Measurements from ENCODE around the gene CTDSPL.

CTDSPL gene

DNA sequence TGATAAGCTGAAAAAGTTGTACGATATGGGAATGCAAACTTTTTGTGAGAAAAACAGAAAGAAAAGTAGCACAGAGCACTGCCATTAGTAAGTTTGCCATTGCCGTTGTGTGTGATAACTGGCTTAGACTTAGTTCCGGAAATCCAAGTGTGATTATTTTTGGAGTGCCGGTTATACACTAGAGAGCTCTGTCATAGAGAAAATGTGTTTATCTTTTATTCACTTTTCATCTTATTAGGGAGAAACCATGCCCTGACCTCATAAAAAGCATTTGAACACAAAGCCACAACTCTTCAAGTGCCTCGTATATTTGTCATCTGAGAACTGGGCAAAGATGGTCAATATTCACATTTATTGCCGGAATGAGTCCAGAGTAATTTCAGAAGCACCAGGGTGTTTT is 36.1 kb downstream of the CTDSPL start:
- peaks cover 13% of the 10 kb centered on the region for H3K4me1 ChIP-seq (ENCODE audit: low read depth, poor library complexity, severe bottlenecking)
- H3K36me3 ChIP-seq (ENCODE audit: insufficient read depth) = no peaks in the 10 kb centered on the region
- H4K20me1 ChIP-seq (ENCODE audit: insufficient read depth) = no peaks in the 10 kb centered on the region
- H3K4me3 ChIP-seq (IDR thresholded peaks at IDR 0.05; ENCODE audit: insufficient read depth, low read depth, low read length) = no peak overlapping the region
- no peaks in the 10 kb centered on the region for H3K79me2 ChIP-seq (ENCODE audit: insufficient read depth, low read depth)
- no peak overlapping the region for H2AFZ ChIP-seq (ENCODE audit: low read depth)
- no peak overlapping the region for H3K27ac ChIP-seq
- no peak overlapping the region for H3K9ac ChIP-seq
- no peak overlapping the region for H3K4me2 ChIP-seq
- no peaks in the 10 kb centered on the region for H3K27me3 ChIP-seq (ENCODE audit: insufficient read depth, low read depth)
- TF ChIP-seq, protein P1, sequence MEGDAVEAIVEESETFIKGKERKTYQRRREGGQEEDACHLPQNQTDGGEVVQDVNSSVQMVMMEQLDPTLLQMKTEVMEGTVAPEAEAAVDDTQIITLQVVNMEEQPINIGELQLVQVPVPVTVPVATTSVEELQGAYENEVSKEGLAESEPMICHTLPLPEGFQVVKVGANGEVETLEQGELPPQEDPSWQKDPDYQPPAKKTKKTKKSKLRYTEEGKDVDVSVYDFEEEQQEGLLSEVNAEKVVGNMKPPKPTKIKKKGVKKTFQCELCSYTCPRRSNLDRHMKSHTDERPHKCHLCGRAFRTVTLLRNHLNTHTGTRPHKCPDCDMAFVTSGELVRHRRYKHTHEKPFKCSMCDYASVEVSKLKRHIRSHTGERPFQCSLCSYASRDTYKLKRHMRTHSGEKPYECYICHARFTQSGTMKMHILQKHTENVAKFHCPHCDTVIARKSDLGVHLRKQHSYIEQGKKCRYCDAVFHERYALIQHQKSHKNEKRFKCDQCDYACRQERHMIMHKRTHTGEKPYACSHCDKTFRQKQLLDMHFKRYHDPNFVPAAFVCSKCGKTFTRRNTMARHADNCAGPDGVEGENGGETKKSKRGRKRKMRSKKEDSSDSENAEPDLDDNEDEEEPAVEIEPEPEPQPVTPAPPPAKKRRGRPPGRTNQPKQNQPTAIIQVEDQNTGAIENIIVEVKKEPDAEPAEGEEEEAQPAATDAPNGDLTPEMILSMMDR (conservative IDR thresholded peaks at IDR 0.05; ENCODE audit: low read depth, low read length) = no peak

DNA sequence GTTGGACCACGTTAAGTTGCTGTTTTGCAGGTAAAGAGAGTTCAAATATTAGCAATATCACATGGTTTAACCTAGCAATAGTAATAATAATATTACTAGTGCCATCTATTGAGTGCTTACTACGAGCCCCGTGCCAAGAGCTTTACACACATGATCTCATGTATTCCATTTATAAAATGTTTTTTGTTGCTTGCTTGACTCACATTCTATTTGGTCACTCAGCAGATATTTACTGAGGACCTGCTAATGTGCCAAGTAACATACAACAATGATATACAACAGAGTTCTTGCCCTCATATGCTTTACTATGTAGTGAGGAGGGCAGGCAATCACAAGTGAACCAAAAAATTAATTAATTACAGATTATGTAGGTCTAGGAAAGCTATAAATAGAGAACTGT is 36.7 kb downstream of the CTDSPL start:
- TF ChIP-seq, protein P1 (conservative IDR thresholded peaks at IDR 0.05; ENCODE audit: low read depth, low read length) = no peak
- no peak overlapping the region for H2AFZ ChIP-seq (ENCODE audit: low read depth)
- no peaks in the 10 kb centered on the region for H4K20me1 ChIP-seq (ENCODE audit: insufficient read depth)
- H3K4me3 ChIP-seq (IDR thresholded peaks at IDR 0.05; ENCODE audit: insufficient read depth, low read depth, low read length) = no peak overlapping the region
- no peak overlapping the region for H3K4me2 ChIP-seq
- H3K36me3 ChIP-seq (ENCODE audit: insufficient read depth) = no peaks in the 10 kb centered on the region
- H3K4me1 ChIP-seq (ENCODE audit: low read depth, poor library complexity, severe bottlenecking) = peaks cover 19% of the 10 kb centered on the region
- no peak overlapping the region for H3K9ac ChIP-seq
- H3K79me2 ChIP-seq (ENCODE audit: insufficient read depth, low read depth) = no peaks in the 10 kb centered on the region
- H3K27ac ChIP-seq = no peak overlapping the region
- H3K27me3 ChIP-seq (ENCODE audit: insufficient read depth, low read depth) = no peaks in the 10 kb centered on the region

DNA sequence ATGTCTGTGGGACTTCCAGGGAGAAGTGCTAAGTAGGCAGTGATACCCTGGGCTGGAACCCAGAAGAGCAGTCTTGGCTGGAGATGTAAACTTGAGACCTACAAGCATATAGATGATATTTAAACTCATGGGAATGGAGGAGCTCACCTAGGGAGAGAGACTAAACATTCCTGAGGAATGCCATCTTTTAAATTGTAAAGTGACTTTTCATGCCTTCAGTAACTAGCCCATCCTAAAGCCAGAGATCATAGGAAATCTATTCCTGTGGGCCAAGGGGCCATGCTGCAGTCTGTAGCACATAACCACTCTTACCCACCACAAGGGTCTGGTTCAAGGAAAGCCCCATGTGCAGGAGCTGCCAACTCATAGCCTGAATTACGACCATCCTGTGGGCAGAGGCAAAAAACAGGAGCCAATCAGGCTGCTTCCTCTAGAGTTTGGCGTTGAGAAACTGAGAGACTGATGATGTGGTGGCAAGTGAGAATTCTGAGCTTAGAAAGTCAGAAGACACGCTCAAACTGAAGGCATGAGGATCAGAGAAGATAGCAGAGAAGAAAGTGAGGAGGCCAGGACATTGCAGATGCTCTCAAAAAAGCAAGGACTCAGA is 37.5 kb downstream of the CTDSPL start:
- Histone ChIP-seq H3K4me1 (ENCODE audit: low read depth, poor library complexity, severe bottlenecking) (peaks cover 27% of the 10 kb centered on the region), H3K4me3 (IDR thresholded peaks at IDR 0.05; ENCODE audit: insufficient read depth, low read depth, low read length) (no peak overlapping the region), H3K36me3 (ENCODE audit: insufficient read depth) (no peaks in the 10 kb centered on the region), H3K9ac (no peak overlapping the region), H4K20me1 (ENCODE audit: insufficient read depth) (no peaks in the 10 kb centered on the region), H3K79me2 (ENCODE audit: insufficient read depth, low read depth) (no peaks in the 10 kb centered on the region), H2AFZ (ENCODE audit: low read depth) (no peak overlapping the region), H3K27ac (no peak overlapping the region), H3K27me3 (ENCODE audit: insufficient read depth, low read depth) (no peaks in the 10 kb centered on the region), H3K4me2 (no peak overlapping the region)
- TF ChIP-seq, protein P1 (conservative IDR thresholded peaks at IDR 0.05; ENCODE audit: low read depth, low read length) = no peak

DNA sequence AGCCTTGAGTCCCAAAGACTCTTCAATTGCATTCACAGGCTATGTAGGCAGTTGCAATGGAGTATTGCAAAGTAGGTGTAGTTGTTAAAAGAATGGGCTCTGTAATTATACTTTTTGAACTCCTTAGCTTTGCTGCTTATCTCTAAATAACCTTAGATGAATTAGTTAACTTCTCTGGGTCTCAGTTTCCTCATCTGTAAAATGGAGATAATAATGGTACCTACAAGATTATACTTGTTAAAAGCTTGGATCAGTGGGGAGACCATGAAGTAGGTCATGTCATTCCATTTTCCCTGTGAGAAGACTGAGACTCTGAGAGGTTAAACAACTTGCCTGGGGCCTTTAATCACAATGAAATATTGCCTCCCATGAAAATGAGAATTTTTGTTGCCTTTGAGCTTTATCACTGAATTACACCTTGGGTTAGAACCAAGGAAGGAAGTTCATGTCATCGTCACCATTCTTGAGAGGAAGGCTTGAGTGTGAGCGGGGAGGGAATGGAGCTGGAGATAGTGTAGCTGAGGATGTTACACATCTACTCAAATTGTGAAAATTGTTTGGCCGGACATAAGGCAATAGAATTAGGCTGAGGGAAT is 38.1 kb downstream of the CTDSPL start:
- Histone ChIP-seq H3K36me3 (ENCODE audit: insufficient read depth) (no peaks in the 10 kb centered on the region), H3K4me2 (no peak overlapping the region), H3K9ac (no peak overlapping the region), H3K27ac (no peak overlapping the region), H3K4me3 (IDR thresholded peaks at IDR 0.05; ENCODE audit: insufficient read depth, low read depth, low read length) (no peak overlapping the region), H3K27me3 (ENCODE audit: insufficient read depth, low read depth) (no peaks in the 10 kb centered on the region), H3K79me2 (ENCODE audit: insufficient read depth, low read depth) (no peaks in the 10 kb centered on the region), H2AFZ (ENCODE audit: low read depth) (no peak overlapping the region), H3K4me1 (ENCODE audit: low read depth, poor library complexity, severe bottlenecking) (peaks cover 33% of the 10 kb centered on the region), H4K20me1 (ENCODE audit: insufficient read depth) (no peaks in the 10 kb centered on the region)
- TF ChIP-seq, protein P1 (conservative IDR thresholded peaks at IDR 0.05; ENCODE audit: low read depth, low read length) = no peak

Data from KMS-11 (cell line).